Measurements from ENCODE around the gene TRIP12.
"Not testable (repeated sequence)": the region's sequence is repeated elsewhere in the genome, so short reads cannot be mapped to it uniquely, and the experiment has no call there.

TRIP12 gene

GRCh38 chr2:229768235-229768634, 153.6 kb downstream of the TRIP12 start:
- no peak for DNase-seq (ENCODE audit: low read depth)

- DNase-seq (ENCODE audit: low read depth): no peak
Measured at GRCh38 chr2:229765721-229766120, 156.1 kb downstream of the TRIP12 start.

- DNase-seq (ENCODE audit: low read depth): no peak
Measured at GRCh38 chr2:229761663-229762062, 160.1 kb downstream of the TRIP12 start.

GRCh38 chr2:229757462-229757861, 164.3 kb downstream of the TRIP12 start:
- DNase-seq (ENCODE audit: low read depth): not testable (repeated sequence)

GRCh38 chr2:229752970-229753729, 168.7 kb downstream of the TRIP12 start:
- DNase-seq (ENCODE audit: low read depth): no peak

GRCh38 chr2:229749779-229750178, 172.0 kb downstream of the TRIP12 start:
- DNase-seq (ENCODE audit: low read depth): no peak

GRCh38 chr2:229748950-229749349, 172.9 kb downstream of the TRIP12 start:
- DNase-seq (ENCODE audit: low read depth): no peak

GRCh38 chr2:229742691-229743090, 179.1 kb downstream of the TRIP12 start:
- DNase-seq (ENCODE audit: low read depth): not testable (repeated sequence)

GRCh38 chr2:229740279-229740678, 181.5 kb downstream of the TRIP12 start:
- DNase-seq (ENCODE audit: low read depth): no peak

GRCh38 chr2:229738024-229738625, 183.7 kb downstream of the TRIP12 start:
- no peak for DNase-seq (ENCODE audit: low read depth)

GRCh38 chr2:229734410-229734809, 187.4 kb downstream of the TRIP12 start:
- DNase-seq (ENCODE audit: low read depth): no peak

- DNase-seq (ENCODE audit: low read depth): no peak
Measured at GRCh38 chr2:229733611-229734245, 188.1 kb downstream of the TRIP12 start.

GRCh38 chr2:229732897-229733296, 188.9 kb downstream of the TRIP12 start:
- DNase-seq (ENCODE audit: low read depth): no peak

GRCh38 chr2:229731916-229732315, 189.9 kb downstream of the TRIP12 start:
- no peak for DNase-seq (ENCODE audit: low read depth)

- no peak for DNase-seq (ENCODE audit: low read depth)
Measured at GRCh38 chr2:229731363-229731762, 190.4 kb downstream of the TRIP12 start.

GRCh38 chr2:229728370-229728769, 193.4 kb downstream of the TRIP12 start:
- DNase-seq (ENCODE audit: low read depth): no peak

GRCh38 chr2:229726643-229727042, 195.2 kb downstream of the TRIP12 start:
- no peak for DNase-seq (ENCODE audit: low read depth)

GRCh38 chr2:229725716-229726574, 195.9 kb downstream of the TRIP12 start:
- no peak for DNase-seq (ENCODE audit: low read depth)

- not testable (repeated sequence) for DNase-seq (ENCODE audit: low read depth)
Measured at GRCh38 chr2:229723192-229723591, 198.6 kb downstream of the TRIP12 start.

GRCh38 chr2:229719926-229720647, 201.7 kb downstream of the TRIP12 start:
- DNase-seq (ENCODE audit: low read depth): no peak

- no peak for DNase-seq (ENCODE audit: low read depth)
Measured at GRCh38 chr2:229718057-229718456, 203.8 kb downstream of the TRIP12 start.

Data from stimulated activated CD8-positive, alpha-beta memory T cell treated with anti-CD3 and anti-CD28 coated beads, Interleukin-12 subunit alpha, Interleukin-12 subunit beta, amount 100 ng/mL, for 4 hours (primary cell).